GM23338 (cell line): ENCODE data around the gene FSIP1.

Experiments used
- EZH2 ChIP-seq: fragments of 200-600 bp; sonication (generic); IDR thresholded peaks from one replicate; pipeline ENCODE4 v1.8.0; 2017; ENCODE audit warnings: antibody characterized with exemption, mild to moderate bottlenecking, low read depth; ENCODE audit not compliant: unreplicated experiment
- EZH2phosphoT487 ChIP-seq: fragments of 200-600 bp; sonication (generic); IDR thresholded peaks from one replicate; pipeline ENCODE4 v1.8.1; 2018; ENCODE audit warnings: antibody characterized with exemption; ENCODE audit not compliant: unreplicated experiment
- JUNB ChIP-seq: IDR thresholded peaks from one replicate; pipeline ENCODE4 v1.6.1; 2016; ENCODE audit warnings: antibody characterized with exemption; ENCODE audit not compliant: unreplicated experiment
- POLR2AphosphoS5 ChIP-seq: IDR thresholded peaks from 2 replicates; pipeline ENCODE4 v1.6.1; 2016; ENCODE audit warnings: antibody characterized with exemption, low read depth
- TF ChIP-seq, protein P1 (sequence below), 2 experiments: fragments of 200-600 bp in 1 of 2; sonication (generic) in 1 of 2; conservative IDR thresholded peaks; 2 replicates each; pipeline versions ENCODE4 v1.5.1 to v1.6.1; 2016 to 2017; ENCODE audit warnings: antibody characterized with exemption in 2 of 2, low read depth in 2 of 2, mild to moderate bottlenecking in 2 of 2, moderate library complexity in 1 of 2
- TF ChIP-seq, protein P2 (sequence below): IDR thresholded peaks from one replicate; pipeline ENCODE4 v1.6.1; 2018; ENCODE audit warnings: antibody characterized with exemption; ENCODE audit not compliant: unreplicated experiment

DNA sequence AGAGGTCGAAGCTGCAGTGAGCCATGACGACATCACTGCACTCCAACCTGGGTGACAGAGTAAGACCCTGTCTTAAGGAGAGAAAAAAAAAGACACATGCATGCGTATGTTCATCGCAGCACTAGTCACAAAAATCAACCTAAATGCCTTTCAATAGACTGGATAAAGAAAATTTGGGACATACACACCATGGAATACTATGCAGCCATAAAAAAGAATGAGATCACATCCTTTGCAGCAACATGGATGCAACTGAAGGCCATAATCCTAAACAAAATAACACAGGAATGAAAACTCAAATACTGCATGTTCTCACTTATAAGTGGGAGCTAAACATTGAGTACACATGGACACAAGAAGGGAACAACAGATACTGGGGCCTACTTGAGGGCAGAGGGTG lies 53.1 kb downstream of the FSIP1 start:
- TF ChIP-seq EZH2 (no peak), POLR2AphosphoS5 (no peak), EZH2phosphoT487 (no peak), JUNB (no peak)
- TF ChIP-seq, protein P1, sequence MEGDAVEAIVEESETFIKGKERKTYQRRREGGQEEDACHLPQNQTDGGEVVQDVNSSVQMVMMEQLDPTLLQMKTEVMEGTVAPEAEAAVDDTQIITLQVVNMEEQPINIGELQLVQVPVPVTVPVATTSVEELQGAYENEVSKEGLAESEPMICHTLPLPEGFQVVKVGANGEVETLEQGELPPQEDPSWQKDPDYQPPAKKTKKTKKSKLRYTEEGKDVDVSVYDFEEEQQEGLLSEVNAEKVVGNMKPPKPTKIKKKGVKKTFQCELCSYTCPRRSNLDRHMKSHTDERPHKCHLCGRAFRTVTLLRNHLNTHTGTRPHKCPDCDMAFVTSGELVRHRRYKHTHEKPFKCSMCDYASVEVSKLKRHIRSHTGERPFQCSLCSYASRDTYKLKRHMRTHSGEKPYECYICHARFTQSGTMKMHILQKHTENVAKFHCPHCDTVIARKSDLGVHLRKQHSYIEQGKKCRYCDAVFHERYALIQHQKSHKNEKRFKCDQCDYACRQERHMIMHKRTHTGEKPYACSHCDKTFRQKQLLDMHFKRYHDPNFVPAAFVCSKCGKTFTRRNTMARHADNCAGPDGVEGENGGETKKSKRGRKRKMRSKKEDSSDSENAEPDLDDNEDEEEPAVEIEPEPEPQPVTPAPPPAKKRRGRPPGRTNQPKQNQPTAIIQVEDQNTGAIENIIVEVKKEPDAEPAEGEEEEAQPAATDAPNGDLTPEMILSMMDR (conservative IDR thresholded peaks at IDR 0.05; ENCODE audit: low read depth in 2 of 2) = no peak
- TF ChIP-seq, protein P2, sequence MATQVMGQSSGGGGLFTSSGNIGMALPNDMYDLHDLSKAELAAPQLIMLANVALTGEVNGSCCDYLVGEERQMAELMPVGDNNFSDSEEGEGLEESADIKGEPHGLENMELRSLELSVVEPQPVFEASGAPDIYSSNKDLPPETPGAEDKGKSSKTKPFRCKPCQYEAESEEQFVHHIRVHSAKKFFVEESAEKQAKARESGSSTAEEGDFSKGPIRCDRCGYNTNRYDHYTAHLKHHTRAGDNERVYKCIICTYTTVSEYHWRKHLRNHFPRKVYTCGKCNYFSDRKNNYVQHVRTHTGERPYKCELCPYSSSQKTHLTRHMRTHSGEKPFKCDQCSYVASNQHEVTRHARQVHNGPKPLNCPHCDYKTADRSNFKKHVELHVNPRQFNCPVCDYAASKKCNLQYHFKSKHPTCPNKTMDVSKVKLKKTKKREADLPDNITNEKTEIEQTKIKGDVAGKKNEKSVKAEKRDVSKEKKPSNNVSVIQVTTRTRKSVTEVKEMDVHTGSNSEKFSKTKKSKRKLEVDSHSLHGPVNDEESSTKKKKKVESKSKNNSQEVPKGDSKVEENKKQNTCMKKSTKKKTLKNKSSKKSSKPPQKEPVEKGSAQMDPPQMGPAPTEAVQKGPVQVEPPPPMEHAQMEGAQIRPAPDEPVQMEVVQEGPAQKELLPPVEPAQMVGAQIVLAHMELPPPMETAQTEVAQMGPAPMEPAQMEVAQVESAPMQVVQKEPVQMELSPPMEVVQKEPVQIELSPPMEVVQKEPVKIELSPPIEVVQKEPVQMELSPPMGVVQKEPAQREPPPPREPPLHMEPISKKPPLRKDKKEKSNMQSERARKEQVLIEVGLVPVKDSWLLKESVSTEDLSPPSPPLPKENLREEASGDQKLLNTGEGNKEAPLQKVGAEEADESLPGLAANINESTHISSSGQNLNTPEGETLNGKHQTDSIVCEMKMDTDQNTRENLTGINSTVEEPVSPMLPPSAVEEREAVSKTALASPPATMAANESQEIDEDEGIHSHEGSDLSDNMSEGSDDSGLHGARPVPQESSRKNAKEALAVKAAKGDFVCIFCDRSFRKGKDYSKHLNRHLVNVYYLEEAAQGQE = no peak
